ENCODE data around the gene WNT9B.
"Not testable (repeated sequence)": the region's sequence is repeated elsewhere in the genome, so short reads cannot be mapped to it uniquely, and the experiment has no call there.

Gene WNT9B

GRCh38 chr17:46917041-46917440 lies 65.7 kb downstream of the WNT9B start:
- DNase-seq: no peak

- DNase-seq: no peak
Observed at GRCh38 chr17:46917516-46917915, 66.1 kb downstream of the WNT9B start.

- not testable (repeated sequence) for DNase-seq
Observed at GRCh38 chr17:46921962-46922361, 70.6 kb downstream of the WNT9B start.

- no peak for DNase-seq
Observed at GRCh38 chr17:46922487-46922803, 71.1 kb downstream of the WNT9B start.

DNA sequence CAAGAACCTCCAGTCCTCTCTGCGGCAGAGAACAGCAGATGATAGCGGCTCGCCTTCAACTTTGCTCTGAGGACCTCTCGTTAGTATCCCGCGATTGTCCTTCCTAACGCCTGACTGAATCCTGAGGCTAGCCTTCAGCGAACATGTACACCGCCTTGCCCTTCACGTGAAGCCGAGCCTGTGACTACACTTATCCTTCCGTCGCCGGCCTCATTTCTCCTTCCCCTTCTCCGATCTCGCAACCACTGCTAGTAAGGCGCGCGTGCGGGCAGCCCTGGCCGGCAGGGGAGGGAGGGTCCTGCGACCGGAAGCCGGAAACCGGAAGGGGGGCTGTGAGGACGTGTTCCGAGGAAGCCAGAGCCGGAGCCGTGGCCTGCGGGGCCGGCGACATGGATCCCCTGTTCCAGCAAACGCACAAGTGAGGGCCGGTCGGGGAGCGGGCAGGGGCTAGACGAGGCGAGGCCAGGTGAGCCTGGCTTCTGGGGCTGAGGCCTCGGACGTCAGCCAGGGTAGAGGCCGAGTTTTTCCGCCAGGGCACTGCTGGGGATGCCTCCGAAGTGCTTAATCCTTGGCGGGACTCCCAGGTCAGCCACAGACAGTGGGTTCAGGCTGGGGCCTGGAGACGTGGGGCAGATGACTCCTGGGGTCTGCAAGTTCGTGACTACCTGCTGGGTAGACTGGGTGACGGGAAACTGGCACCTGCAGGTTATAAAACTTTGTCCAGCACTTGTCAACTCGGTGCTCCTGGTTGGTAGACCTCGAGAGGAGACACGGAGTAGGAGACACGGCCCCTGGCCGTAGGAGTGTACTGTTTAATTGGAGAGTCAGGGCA lies 71.6 kb downstream of the WNT9B start, which contains the start of gene GOSR2:
GOSR2 (plus strand) TSS at position 357 of the 832 bp plus-strand sequence; CDS start at position 390, 33 bp downstream.
- DNase-seq: peak; percentile 90 to 91

GRCh38 chr17:46925185-46925868 lies 73.9 kb downstream of the WNT9B start:
- DNase-seq: no peak

GRCh38 chr17:46928467-46929261 lies 77.3 kb downstream of the WNT9B start:
- no peak for DNase-seq

DNA sequence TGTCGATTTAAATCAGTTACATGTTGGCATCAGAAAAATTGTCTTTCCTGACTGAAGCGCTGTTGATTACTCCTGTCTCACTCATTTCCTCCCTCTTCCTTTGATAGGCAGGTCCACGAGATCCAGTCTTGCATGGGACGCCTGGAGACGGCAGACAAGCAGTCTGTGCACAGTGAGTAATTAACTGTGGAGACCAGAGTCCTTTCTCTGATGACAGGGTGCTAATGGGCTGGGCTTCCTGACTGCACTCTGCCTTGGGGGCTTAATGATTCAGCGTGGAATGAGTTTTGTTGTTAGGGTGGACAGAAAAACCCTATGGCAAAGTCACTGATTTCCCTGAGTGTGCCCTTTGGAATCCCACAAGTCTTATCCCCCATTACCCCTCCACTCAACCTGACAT lies 78.0 kb downstream of the WNT9B start:
- DNase-seq: no peak

DNA sequence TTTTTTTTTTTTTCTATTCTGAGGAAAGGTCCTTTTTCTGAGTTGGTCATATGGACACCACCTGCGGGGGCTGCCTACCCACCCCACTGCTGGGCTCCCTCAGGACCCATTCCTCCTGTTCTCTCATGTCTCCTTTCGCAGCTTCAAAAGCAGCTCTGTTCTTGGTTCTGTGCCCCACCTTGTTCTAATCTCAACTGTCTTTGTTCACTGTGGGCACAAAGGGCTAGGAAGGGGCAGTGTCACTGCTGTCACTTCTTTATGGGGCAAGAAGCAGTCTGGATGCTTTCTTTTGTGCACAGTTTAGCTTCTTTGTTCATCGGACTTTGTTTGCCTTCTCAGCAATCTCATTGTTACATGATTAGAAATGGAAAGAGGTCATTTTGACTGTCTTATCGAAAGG lies 78.7 kb downstream of the WNT9B start:
- DNase-seq: no peak

GRCh38 chr17:46931596-46931995 lies 80.2 kb downstream of the WNT9B start:
- no peak for DNase-seq

- DNase-seq: no peak
Observed at GRCh38 chr17:46935658-46936266, 84.4 kb downstream of the WNT9B start.

Measured in bone marrow (tissue), 2 donors.